PFSK-1 (cell line): Measurements from ENCODE around the gene SMC2. TPM values are rescaled to one million over a fixed set of nuclear protein-coding genes. Genes with fewer than 3 reads are reported as not detected.
A peak's percentile ranks its signal among the peaks of the same experiment; 100 is the strongest.

Experiments
- FOXP2 ChIP-seq: optimal IDR thresholded peaks from 2 replicates; pipeline ENCODE3; 2011; ENCODE audit warnings: borderline replicate concordance, control low read depth, inconsistent platforms; ENCODE audit not compliant: insufficient read depth; ENCODE audit errors: extremely low read length, extremely low read depth
- POLR2AphosphoS5 ChIP-seq: IDR thresholded peaks from 2 replicates; pipeline ENCODE4 v1.6.1; 2012; ENCODE audit warnings: low read depth, mild to moderate bottlenecking, control low read depth, low read length, moderate library complexity
- REST ChIP-seq, 2 experiments: IDR thresholded peaks; 2 replicates each; pipeline versions ENCODE4 v1.6.1 to v1.8.0; 2011 to 2012; ENCODE audit warnings: low read depth in 2 of 2, low read length in 2 of 2, control low read depth in 1 of 2, inconsistent platforms in 1 of 2, mild to moderate bottlenecking in 1 of 2, moderate library complexity in 1 of 2; ENCODE audit not compliant: insufficient read depth in 1 of 2
- SIN3A ChIP-seq: IDR thresholded peaks from 2 replicates; pipeline ENCODE4 v1.6.1; 2012; ENCODE audit warnings: mild to moderate bottlenecking, low read length, moderate library complexity, borderline replicate concordance; ENCODE audit not compliant: insufficient read depth
- TAF1 ChIP-seq: IDR thresholded peaks from 2 replicates; pipeline ENCODE4 v1.6.1; 2012; ENCODE audit warnings: low read length, control low read depth, borderline replicate concordance; ENCODE audit not compliant: insufficient read depth
- polyA plus RNA-seq: library from polyadenylated mRNA; unstranded; fragments of >200 nt; gene quantifications from one replicate; pipeline ENCODE4 v1.2.1, GENCODE V29; 2012; ENCODE audit warnings: low read depth, missing spikeins; ENCODE audit not compliant: insufficient read length

The SMC2 gene
- polyA plus RNA-seq, result 5.5 TPM

GRCh38 chr9:104093647-104094533 lies at the start of gene SMC2:
Gene SMC2 (plus strand): TSS chr9:104094309. CDS start chr9:104095385, 1,076 bp downstream.
- no peak for TF ChIP-seq FOXP2
- TF ChIP-seq TAF1, result peak; percentile 75; the same call in 1 of the 2 replicates
- TF ChIP-seq REST (IDR thresholded peaks at IDR 0.05; ENCODE audit: insufficient read depth in 1 of 2, low read depth in 2 of 2, low read length in 2 of 2), result no peak
- peak; percentile 96 for TF ChIP-seq POLR2AphosphoS5
- 0 out of 2 replicates have a peak, but pooled peaks have one; percentile 45 for TF ChIP-seq SIN3A

GRCh38 chr9:104068546-104068945 lies 25.6 kb upstream of the SMC2 start:
- TF ChIP-seq POLR2AphosphoS5 (no peak), TAF1 (no peak), FOXP2 (no peak), REST (IDR thresholded peaks at IDR 0.05; ENCODE audit: insufficient read depth in 1 of 2, low read depth in 2 of 2, low read length in 2 of 2) (no peak), SIN3A (no peak)

GRCh38 chr9:104069288-104069687 lies 24.8 kb upstream of the SMC2 start:
- TF ChIP-seq SIN3A, result no peak
- TF ChIP-seq POLR2AphosphoS5, result no peak
- no peak for TF ChIP-seq REST (IDR thresholded peaks at IDR 0.05; ENCODE audit: insufficient read depth in 1 of 2, low read depth in 2 of 2, low read length in 2 of 2)
- no peak for TF ChIP-seq FOXP2
- no peak for TF ChIP-seq TAF1

GRCh38 chr9:104071589-104071988 lies 22.5 kb upstream of the SMC2 start:
- TF ChIP-seq POLR2AphosphoS5 (no peak), SIN3A (no peak), TAF1 (no peak), REST (IDR thresholded peaks at IDR 0.05; ENCODE audit: insufficient read depth in 1 of 2, low read depth in 2 of 2, low read length in 2 of 2) (no peak), FOXP2 (no peak)
